ENCODE results near the gene CARMIL1. TPM values are rescaled to one million over a fixed set of nuclear protein-coding genes. Genes with fewer than 3 reads are reported as not detected.

Gene CARMIL1
- total and polyA plus RNA-seq, 4 donors: 22.3 to 33.9 (median 31.6) TPM

- 34 to 37% methylated on average over 4 of the region's 4 CpGs for WGBS, 2 donors
- Histone ChIP-seq H3K4me3 (ENCODE audit: low read length in 2 of 2) (no peak overlapping the region), H3K36me3 (ENCODE audit: control insufficient read depth in 1 of 2, insufficient read depth in 2 of 2, low read length in 1 of 2) (peaks cover 4% of the 10 kb centered on the region in 2 donors), H3K4me1 (ENCODE audit: control insufficient read depth in 1 of 2, insufficient read depth in 2 of 2, low read length in 2 of 2) (no peaks in the 10 kb centered on the region), H3K9me3 (ENCODE audit: control insufficient read depth, low read length) (no peaks in the 10 kb centered on the region), H3K27ac (ENCODE audit: low read depth in 1 of 2, low read length in 2 of 2) (no peak overlapping the region), H3K27me3 (ENCODE audit: control insufficient read depth in 1 of 2, insufficient read depth in 2 of 2, low read length in 1 of 2) (no peaks in the 10 kb centered on the region)
- DNase-seq (no peak), ATAC-seq (ENCODE audit: low FRiP score) (no peak)
- intact Hi-C loops (cut with DNase I): no loop called here
Observed at GRCh38 chr6:25601800-25602673, 322.9 kb downstream of the CARMIL1 start.

- peaks cover 2 to 4% of the 10 kb centered on the region in 2 donors for H3K36me3 ChIP-seq (ENCODE audit: control insufficient read depth in 1 of 2, insufficient read depth in 2 of 2, low read length in 1 of 2)
- H3K4me3 ChIP-seq (ENCODE audit: low read length in 2 of 2): no peak overlapping the region
- ATAC-seq (ENCODE audit: low FRiP score) (no peak), DNase-seq (no peak)
- intact Hi-C loops (cut with DNase I): no loop called here
- no peaks in the 10 kb centered on the region for H3K27me3 ChIP-seq (ENCODE audit: control insufficient read depth in 1 of 2, insufficient read depth in 2 of 2, low read length in 1 of 2)
- no peaks in the 10 kb centered on the region for H3K4me1 ChIP-seq (ENCODE audit: control insufficient read depth in 1 of 2, insufficient read depth in 2 of 2, low read length in 2 of 2)
- no peaks in the 10 kb centered on the region for H3K9me3 ChIP-seq (ENCODE audit: control insufficient read depth, low read length)
- no peak overlapping the region for H3K27ac ChIP-seq (ENCODE audit: low read depth in 1 of 2, low read length in 2 of 2)
- 95 to 100% methylated on average over 1 of the region's 1 CpG for WGBS, 2 donors
Observed at GRCh38 chr6:25602674-25602982, 323.5 kb downstream of the CARMIL1 start.

- Histone ChIP-seq H3K9me3 (ENCODE audit: control insufficient read depth, low read length) (no peaks in the 10 kb centered on the region), H3K36me3 (ENCODE audit: control insufficient read depth in 1 of 2, insufficient read depth in 2 of 2, low read length in 1 of 2) (peaks cover 2 to 4% of the 10 kb centered on the region in 2 donors), H3K4me1 (ENCODE audit: control insufficient read depth in 1 of 2, insufficient read depth in 2 of 2, low read length in 2 of 2) (no peaks in the 10 kb centered on the region), H3K4me3 (ENCODE audit: low read length in 2 of 2) (no peak overlapping the region), H3K27me3 (ENCODE audit: control insufficient read depth in 1 of 2, insufficient read depth in 2 of 2, low read length in 1 of 2) (no peaks in the 10 kb centered on the region), H3K27ac (ENCODE audit: low read depth in 1 of 2, low read length in 2 of 2) (no peak overlapping the region)
- 95 to 96% methylated on average over 1 of the region's 1 CpG for WGBS, 2 donors
- ATAC-seq (ENCODE audit: low FRiP score): no peak
- DNase-seq: no peak
- intact Hi-C loops (cut with DNase I): no loop called here
Observed at GRCh38 chr6:25603251-25603650, 324.1 kb downstream of the CARMIL1 start.

- Histone ChIP-seq H3K9me3 (ENCODE audit: control insufficient read depth, low read length) (no peaks in the 10 kb centered on the region), H3K36me3 (ENCODE audit: control insufficient read depth in 1 of 2, insufficient read depth in 2 of 2, low read length in 1 of 2) (peaks cover 2 to 4% of the 10 kb centered on the region in 2 donors), H3K4me1 (ENCODE audit: control insufficient read depth in 1 of 2, insufficient read depth in 2 of 2, low read length in 2 of 2) (no peaks in the 10 kb centered on the region), H3K4me3 (ENCODE audit: low read length in 2 of 2) (no peak overlapping the region), H3K27ac (ENCODE audit: low read depth in 1 of 2, low read length in 2 of 2) (no peak overlapping the region), H3K27me3 (ENCODE audit: control insufficient read depth in 1 of 2, insufficient read depth in 2 of 2, low read length in 1 of 2) (no peaks in the 10 kb centered on the region)
- WGBS, 2 donors: 94% methylated on average over 11 of the region's 11 CpGs
- no peak for DNase-seq
- intact Hi-C loops (cut with DNase I): no loop called here
- ATAC-seq (ENCODE audit: low FRiP score): no peak
Observed at GRCh38 chr6:25606151-25606550, 327.0 kb downstream of the CARMIL1 start.

GRCh38 chr6:25608558-25609174 is 329.5 kb downstream of the CARMIL1 start:
- intact Hi-C loops (cut with DNase I): no loop called here
- 71 to 74% methylated on average over 5 of the region's 5 CpGs for WGBS, 2 donors
- Histone ChIP-seq H3K27me3 (ENCODE audit: control insufficient read depth in 1 of 2, insufficient read depth in 2 of 2, low read length in 1 of 2) (no peaks in the 10 kb centered on the region), H3K36me3 (ENCODE audit: control insufficient read depth in 1 of 2, insufficient read depth in 2 of 2, low read length in 1 of 2) (peaks cover 4% of the 10 kb centered on the region in 2 donors), H3K27ac (ENCODE audit: low read depth in 1 of 2, low read length in 2 of 2) (no peak overlapping the region), H3K9me3 (ENCODE audit: control insufficient read depth, low read length) (no peaks in the 10 kb centered on the region), H3K4me1 (ENCODE audit: control insufficient read depth in 1 of 2, insufficient read depth in 2 of 2, low read length in 2 of 2) (no peaks in the 10 kb centered on the region), H3K4me3 (ENCODE audit: low read length in 2 of 2) (no peak overlapping the region)
- no peak for DNase-seq
- ATAC-seq (ENCODE audit: low FRiP score): no peak

- H3K27ac ChIP-seq (ENCODE audit: low read depth in 1 of 2, low read length in 2 of 2): no peak overlapping the region
- ATAC-seq (ENCODE audit: low FRiP score) (no peak), DNase-seq (no peak)
- no peak overlapping the region for H3K4me3 ChIP-seq (ENCODE audit: low read length in 2 of 2)
- H3K9me3 ChIP-seq (ENCODE audit: control insufficient read depth, low read length): no peaks in the 10 kb centered on the region
- WGBS, 2 donors: 59 to 69% methylated on average over 3 of the region's 3 CpGs
- intact Hi-C loops (cut with DNase I): no loop called here
- H3K36me3 ChIP-seq (ENCODE audit: control insufficient read depth in 1 of 2, insufficient read depth in 2 of 2, low read length in 1 of 2): peaks cover 0 to 4% of the 10 kb centered on the region in 2 donors
- H3K27me3 ChIP-seq (ENCODE audit: control insufficient read depth in 1 of 2, insufficient read depth in 2 of 2, low read length in 1 of 2): no peaks in the 10 kb centered on the region
- H3K4me1 ChIP-seq (ENCODE audit: control insufficient read depth in 1 of 2, insufficient read depth in 2 of 2, low read length in 2 of 2): peaks cover 0 to 4% of the 10 kb centered on the region in 2 donors
Observed at GRCh38 chr6:25612666-25613065, 333.5 kb downstream of the CARMIL1 start.

GRCh38 chr6:25613415-25613814 is 334.2 kb downstream of the CARMIL1 start:
- 85 to 90% methylated on average over 1 of the region's 1 CpG for WGBS, 2 donors
- no peak overlapping the region for H3K27ac ChIP-seq (ENCODE audit: low read depth in 1 of 2, low read length in 2 of 2)
- DNase-seq: no peak

GRCh38 chr6:25614052-25614451 is 334.9 kb downstream of the CARMIL1 start:
- intact Hi-C loops (cut with DNase I): no loop called here
- DNase-seq (no peak), ATAC-seq (ENCODE audit: low FRiP score) (no peak)
- Histone ChIP-seq H3K27me3 (ENCODE audit: control insufficient read depth in 1 of 2, insufficient read depth in 2 of 2, low read length in 1 of 2) (no peaks in the 10 kb centered on the region), H3K9me3 (ENCODE audit: control insufficient read depth, low read length) (no peaks in the 10 kb centered on the region), H3K4me3 (ENCODE audit: low read length in 2 of 2) (no peak overlapping the region), H3K36me3 (ENCODE audit: control insufficient read depth in 1 of 2, insufficient read depth in 2 of 2, low read length in 1 of 2) (peaks cover 0 to 4% of the 10 kb centered on the region in 2 donors), H3K27ac (ENCODE audit: low read depth in 1 of 2, low read length in 2 of 2) (no peak overlapping the region), H3K4me1 (ENCODE audit: control insufficient read depth in 1 of 2, insufficient read depth in 2 of 2, low read length in 2 of 2) (peaks cover 0 to 4% of the 10 kb centered on the region in 2 donors)
- WGBS, 2 donors: 74 to 76% methylated on average over 4 of the region's 4 CpGs

More at GRCh38 chr6:25613415-25613814, 334.2 kb downstream of the CARMIL1 start:
- intact Hi-C loops (cut with DNase I): no loop called here
- no peak for ATAC-seq (ENCODE audit: low FRiP score)
- H3K9me3 ChIP-seq (ENCODE audit: control insufficient read depth, low read length): no peaks in the 10 kb centered on the region
- peaks cover 0 to 4% of the 10 kb centered on the region in 2 donors for H3K36me3 ChIP-seq (ENCODE audit: control insufficient read depth in 1 of 2, insufficient read depth in 2 of 2, low read length in 1 of 2)
- no peaks in the 10 kb centered on the region for H3K27me3 ChIP-seq (ENCODE audit: control insufficient read depth in 1 of 2, insufficient read depth in 2 of 2, low read length in 1 of 2)
- H3K4me3 ChIP-seq (ENCODE audit: low read length in 2 of 2): no peak overlapping the region
- peaks cover 0 to 4% of the 10 kb centered on the region in 2 donors for H3K4me1 ChIP-seq (ENCODE audit: control insufficient read depth in 1 of 2, insufficient read depth in 2 of 2, low read length in 2 of 2)

- no peaks in the 10 kb centered on the region for H3K9me3 ChIP-seq (ENCODE audit: control insufficient read depth, low read length)
- H3K27ac ChIP-seq (ENCODE audit: low read depth in 1 of 2, low read length in 2 of 2): no peak overlapping the region
- ATAC-seq (ENCODE audit: low FRiP score) (no peak), DNase-seq (no peak)
- H3K4me3 ChIP-seq (ENCODE audit: low read length in 2 of 2): no peak overlapping the region
- intact Hi-C loops (cut with DNase I): no loop called here
- 4 to 11% methylated on average over 1 of the region's 1 CpG for WGBS, 2 donors
- no peaks in the 10 kb centered on the region for H3K27me3 ChIP-seq (ENCODE audit: control insufficient read depth in 1 of 2, insufficient read depth in 2 of 2, low read length in 1 of 2)
- H3K4me1 ChIP-seq (ENCODE audit: control insufficient read depth in 1 of 2, insufficient read depth in 2 of 2, low read length in 2 of 2): peaks cover 0 to 4% of the 10 kb centered on the region in 2 donors
- peaks cover 0 to 6% of the 10 kb centered on the region in 2 donors for H3K36me3 ChIP-seq (ENCODE audit: control insufficient read depth in 1 of 2, insufficient read depth in 2 of 2, low read length in 1 of 2)
Observed at GRCh38 chr6:25615471-25615870, 336.3 kb downstream of the CARMIL1 start.

Measured in aorta (tissue), 5 donors.